NCI-H82 (cell line): ENCODE data around the gene OSBPL9.
"Not testable (repeated sequence)": the region's sequence is repeated elsewhere in the genome, so short reads cannot be mapped to it uniquely, and the experiment has no call there.

Experiments used
- DNase-seq: peaks from one replicate; lab custom pipeline; 2025; lab: John Stamatoyannopoulos, UW

OSBPL9 gene

GRCh38 chr1:51610104-51610503, 6.8 kb upstream of the OSBPL9 start:
- not testable (repeated sequence) for DNase-seq

GRCh38 chr1:51610637-51611036, 6.3 kb upstream of the OSBPL9 start:
- peak; percentile 90 for DNase-seq

- no peak for DNase-seq
Measured at GRCh38 chr1:51612447-51612961, 4.4 kb upstream of the OSBPL9 start.

DNA sequence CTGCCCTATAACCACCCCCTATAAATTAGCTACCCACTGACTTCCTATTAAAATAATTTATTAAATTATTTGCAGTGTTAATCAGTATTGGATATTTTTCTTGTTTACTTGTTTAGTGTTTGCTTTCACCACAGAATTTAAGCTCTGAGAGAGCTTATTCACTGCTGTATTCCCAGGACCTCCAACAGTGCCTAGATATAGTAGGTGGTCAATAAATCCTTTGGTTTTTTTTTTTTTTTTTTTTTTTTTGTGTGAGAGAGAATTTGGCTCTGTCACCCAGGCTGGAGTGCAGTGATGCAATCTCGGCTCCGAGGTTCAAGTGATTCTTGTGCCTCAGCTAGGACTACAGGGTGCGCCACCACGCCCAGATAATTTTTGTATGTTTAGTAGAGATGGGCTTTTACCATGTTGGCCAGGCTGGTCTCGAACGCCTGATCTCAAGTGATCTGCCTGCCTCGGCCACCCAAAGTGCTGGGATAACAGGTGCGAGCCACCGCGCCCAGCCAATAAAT, 1.1 kb upstream of the OSBPL9 start:
- DNase-seq: no peak

DNA sequence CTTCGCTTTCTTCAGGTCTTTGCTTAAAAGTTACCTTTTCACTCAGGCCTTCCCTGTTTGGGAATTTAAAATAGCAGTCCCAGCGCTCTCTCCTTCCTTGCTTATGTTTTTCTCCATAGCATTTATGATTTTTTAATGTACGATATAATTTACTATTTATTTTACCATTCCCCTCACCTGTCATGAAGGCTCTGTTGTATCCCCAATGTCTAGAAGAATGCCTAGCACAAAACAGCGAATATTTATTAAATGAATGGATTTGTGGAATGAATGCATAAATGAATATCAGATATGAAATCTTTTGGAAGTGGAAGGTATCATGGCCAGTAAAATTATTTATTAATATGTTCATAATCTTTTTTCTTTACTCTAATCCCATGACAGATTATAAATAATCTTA, 402 bp upstream of the OSBPL9 start:
- no peak for DNase-seq

- DNase-seq: no peak
Measured at GRCh38 chr1:51618715-51619114, 1.8 kb downstream of the OSBPL9 start.

GRCh38 chr1:51620470-51620869, 3.6 kb downstream of the OSBPL9 start:
- DNase-seq: no peak

DNA sequence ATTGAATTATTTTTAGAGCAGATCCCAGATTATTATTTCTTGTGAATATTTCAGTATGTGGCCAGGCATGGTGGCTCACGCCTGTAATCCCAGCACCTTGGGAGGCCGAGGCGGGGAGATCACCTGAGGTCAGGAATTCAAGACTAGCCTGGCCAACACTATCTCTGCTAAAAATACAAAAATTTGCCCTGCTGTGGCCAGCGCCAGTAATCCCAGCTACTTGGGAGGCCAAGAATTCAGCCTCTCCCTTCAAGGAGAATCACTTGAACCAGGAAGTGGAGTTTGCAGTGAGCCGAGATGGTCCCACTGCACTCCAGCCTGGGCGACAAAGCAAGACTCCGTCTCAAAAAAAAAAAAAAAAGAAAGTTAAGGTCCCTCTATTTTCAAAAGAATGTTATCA, 4.3 kb downstream of the OSBPL9 start:
- DNase-seq: no peak

- no peak for DNase-seq
Measured at GRCh38 chr1:51621841-51622454, 5.1 kb downstream of the OSBPL9 start.

GRCh38 chr1:51622455-51622913, 5.6 kb downstream of the OSBPL9 start:
- DNase-seq: peak; percentile 90

DNA sequence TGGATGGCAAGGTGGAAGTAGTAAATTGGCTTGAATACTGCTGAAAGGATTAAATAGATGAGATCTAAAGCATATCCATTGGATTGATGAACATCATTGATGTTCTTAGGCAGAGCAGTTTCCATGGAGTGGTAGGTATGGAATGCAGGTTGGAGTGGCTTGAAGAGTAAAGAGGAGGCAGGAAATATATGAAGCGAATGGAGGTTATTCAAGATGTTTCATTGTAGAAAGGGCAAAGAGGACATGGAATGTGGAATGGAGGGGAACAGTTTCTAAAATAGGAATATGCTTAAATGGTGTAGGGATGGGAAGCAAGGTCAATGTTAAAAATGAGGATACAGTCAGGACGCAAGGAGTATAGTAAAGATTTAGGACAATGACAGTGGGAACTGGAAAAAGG, 6.1 kb downstream of the OSBPL9 start:
- DNase-seq: peak; percentile 41

DNA sequence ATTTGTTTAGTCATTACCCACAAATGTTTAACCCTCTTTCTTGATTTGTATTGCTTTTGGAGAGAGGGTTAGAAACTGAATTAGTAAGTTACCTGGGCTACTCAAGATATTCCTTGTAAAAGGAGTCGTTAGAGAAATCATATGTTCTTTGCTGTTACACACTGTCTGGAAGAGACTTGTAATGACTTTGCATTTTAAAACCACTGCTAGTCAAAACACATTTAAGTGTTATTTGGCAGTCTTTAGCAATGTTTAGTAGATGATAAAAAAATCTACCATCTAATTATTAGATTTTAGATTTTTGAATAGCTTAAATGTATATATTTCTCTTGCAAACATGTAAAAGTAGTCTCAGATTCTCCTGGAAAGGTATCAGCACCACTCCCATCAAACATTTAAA, 6.6 kb downstream of the OSBPL9 start:
- no peak for DNase-seq

GRCh38 chr1:51624855-51625254, 8.0 kb downstream of the OSBPL9 start:
- DNase-seq: no peak

- peak; percentile 47 for DNase-seq
Measured at GRCh38 chr1:51627672-51628071, 10.8 kb downstream of the OSBPL9 start.

- DNase-seq: no peak
Measured at GRCh38 chr1:51628715-51629590, 12.1 kb downstream of the OSBPL9 start.

DNA sequence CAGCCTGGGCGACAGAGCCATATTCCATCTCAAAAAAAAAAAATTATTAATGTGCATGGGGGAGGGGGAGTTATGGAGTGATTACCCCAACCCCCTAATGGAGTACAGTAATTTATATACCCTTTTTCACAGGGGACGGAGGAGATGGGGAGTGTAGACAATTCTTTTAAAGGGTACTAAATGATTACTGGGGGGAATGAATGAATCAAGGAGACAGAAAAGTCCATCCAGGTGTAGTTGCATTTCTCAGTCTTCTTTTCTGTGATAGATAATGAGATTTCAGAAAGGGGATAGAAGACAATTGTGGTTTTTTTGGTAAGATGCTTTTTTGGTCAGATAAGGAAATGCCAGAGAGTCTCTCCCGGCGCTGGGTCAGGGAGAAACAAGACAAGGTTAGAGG, 13.0 kb downstream of the OSBPL9 start:
- DNase-seq: no peak

GRCh38 chr1:51630393-51630792, 13.5 kb downstream of the OSBPL9 start:
- DNase-seq: no peak

GRCh38 chr1:51630922-51631321, 14.0 kb downstream of the OSBPL9 start:
- no peak for DNase-seq

DNA sequence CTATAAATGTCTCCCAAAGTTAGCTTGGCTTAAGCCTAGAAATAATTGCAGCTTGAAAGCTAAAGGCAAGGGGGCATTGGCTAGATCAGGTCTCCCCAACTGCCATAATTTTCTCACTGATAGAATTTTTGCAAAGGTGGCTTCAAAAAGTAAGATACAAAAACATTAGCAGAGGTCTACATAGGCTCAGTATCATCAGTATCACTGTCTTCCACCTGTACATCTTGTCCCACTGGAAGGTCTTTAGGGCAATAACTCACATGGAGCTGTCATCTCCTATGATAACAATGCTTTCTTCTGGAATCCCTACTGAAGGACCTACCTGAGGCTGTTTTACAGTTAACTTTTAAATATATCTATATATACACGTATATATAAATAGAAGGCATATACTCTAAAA, 14.9 kb downstream of the OSBPL9 start:
- no peak for DNase-seq

GRCh38 chr1:51634618-51635017, 17.7 kb downstream of the OSBPL9 start:
- no peak for DNase-seq

GRCh38 chr1:51635615-51636014, 18.7 kb downstream of the OSBPL9 start:
- no peak for DNase-seq

- DNase-seq: no peak
Measured at GRCh38 chr1:51636191-51636590, 19.3 kb downstream of the OSBPL9 start.
